HG03565 (cell line): ENCODE results near the gene MAPKBP1.

ENCODE experiments used
- ATAC-seq: cut with Tn5 transposase; IDR thresholded peaks from one replicate; pipeline ENCODE4 v1.9.1; 2021; ENCODE audit warnings: mild to moderate bottlenecking, moderate library complexity; ENCODE audit not compliant: unreplicated experiment

The MAPKBP1 gene

DNA sequence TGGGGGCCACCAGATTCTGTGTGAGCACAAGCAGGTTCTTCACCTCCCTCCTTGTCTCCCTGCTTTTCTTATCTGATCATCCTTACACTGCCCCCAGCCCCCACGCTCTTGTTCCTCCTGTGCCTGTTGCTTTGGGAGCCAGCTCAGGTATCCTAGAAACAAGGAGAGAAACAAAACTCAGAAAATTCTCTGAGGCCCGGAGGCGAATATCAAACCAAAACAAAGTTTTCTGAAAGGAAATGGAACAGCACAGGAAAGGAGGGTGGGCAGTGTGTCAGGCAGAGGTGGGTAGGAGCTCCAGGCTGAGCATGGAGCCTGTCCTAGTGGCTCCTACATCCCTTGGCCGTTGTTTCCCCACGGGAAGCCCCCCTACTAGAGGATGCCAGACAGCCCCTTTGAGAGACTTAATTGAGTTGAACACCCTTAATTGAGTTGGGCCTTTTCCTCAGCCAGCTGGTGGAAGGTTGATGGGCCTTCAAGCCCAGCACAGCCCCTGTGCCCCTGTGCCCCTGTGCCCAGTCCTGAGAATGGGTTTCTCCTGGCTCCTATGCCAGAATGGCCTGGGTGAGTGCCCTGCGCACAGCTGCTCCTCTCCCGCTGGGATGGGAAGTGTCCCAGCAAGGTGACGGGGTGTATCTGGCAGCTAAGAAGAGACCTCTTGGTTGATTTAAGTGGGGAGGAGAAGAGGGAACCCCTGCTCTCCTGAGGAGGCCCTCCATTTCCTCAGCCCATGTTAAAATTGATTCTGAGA, 30.8 kb downstream of the MAPKBP1 start:
- ATAC-seq, result no peak

DNA sequence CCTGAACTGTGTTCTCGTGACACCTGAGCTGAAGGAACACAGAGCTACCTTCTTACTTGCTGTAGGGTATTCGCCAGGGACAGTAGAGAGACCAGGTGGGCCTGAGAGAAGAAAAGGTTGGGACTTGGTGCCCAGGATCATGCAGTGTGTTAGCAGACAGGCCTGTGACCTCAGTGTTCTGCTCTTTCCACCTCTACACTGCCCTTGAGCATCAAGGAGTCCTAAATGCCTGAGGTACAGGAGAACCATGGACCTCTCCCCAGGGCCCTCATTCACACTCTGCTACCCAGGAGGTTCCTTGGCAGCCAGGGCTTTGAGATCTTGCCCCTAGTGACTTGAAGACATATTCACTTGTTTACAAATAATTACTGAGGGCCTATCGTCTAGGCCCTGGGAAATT, 31.4 kb downstream of the MAPKBP1 start:
- ATAC-seq, result no peak

DNA sequence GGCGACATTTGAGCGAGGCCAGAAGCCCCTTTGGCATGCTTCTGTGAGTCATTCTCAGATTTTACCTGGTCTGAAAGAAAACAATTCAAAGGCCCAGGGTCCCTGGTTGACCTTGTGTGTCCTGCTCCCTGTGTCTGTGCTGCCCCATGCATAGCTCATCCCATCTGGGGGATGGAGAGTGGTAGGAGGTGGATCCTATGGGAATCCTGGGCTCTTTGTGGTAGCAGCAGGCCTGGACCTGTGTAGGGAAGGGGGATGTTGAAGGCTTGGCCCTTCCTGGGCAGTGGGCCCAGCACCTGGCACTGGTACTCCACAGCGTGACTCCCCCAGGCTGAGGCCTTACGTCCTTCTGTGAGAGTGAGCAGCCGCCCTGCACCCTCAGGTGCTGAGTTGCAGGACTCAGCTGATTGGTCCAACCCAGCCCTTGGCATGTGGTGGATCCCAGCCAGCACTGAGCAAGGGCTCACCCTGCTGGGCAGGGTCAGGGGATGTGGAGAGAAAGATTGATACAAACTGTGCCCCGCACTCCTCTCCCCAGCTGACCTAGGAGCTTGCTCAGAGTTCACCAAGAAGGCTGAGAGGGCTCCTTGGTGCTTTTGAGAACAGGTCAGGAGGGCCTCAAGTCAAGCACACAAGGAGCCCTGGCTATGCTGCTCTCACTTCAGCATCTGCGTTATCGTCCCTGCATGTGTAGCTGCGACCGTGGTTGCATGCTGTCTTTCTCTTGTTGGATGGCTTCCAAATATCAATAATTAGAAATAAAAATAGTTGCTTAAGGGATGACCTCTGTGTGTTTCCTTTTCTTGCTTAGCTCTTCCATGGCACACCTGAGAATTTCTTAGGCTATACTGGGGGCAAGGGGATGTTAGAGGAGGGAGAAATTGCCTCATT, 32.3 kb downstream of the MAPKBP1 start:
- no peak for ATAC-seq

DNA sequence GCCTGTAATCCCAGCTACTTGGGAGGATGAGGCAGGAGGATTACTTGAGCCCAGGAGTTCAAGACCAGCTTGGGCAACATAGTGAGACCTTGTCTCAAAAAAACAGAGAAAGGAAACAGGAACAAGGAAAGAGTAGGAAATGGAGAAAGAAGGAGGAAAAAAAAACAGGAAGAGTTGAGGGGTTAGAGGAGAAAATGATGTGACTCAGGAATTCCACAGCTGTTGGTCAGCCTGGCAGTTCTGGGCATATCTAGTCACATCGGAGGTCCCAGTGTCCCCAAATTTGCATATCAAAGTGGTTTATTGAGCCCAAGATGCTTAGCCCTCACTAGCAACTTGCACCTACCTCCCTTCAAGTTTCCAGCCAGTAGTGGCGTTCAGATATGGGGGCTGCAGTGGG, 34.8 kb downstream of the MAPKBP1 start:
- no peak for ATAC-seq

DNA sequence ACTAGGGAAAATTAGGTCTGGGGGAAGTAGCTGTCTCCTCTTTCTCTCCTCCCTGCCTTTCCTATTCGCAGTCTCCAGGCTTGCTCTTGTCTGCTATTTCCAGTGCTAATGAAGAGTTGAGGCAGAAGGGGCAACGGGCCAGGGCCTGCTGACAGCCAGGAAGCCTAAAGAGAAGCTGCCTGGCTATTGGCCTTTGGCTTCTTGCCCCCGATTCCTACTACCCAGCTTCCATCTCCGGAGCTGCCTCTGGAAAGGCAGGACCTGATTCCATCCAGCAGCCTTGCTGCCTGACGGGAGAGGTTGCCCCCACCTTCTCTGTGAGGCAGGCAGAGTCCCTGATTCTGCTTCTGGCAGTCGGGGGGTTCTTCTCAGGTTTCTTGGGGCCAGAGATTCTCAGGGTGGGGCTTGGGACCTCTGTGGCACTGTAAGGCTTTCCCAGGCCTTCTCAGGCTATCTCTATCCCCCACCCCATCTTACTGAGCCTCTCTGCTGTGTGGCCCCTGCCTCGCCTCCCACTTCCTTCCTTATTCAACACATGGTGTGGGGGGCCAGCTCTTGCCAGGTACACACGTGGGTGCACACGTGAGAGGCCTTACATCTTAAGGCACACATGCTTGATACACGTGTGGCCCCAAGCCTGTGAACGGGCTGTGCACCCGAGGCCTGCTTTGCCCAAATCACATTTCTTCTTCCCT, 35.4 kb downstream of the MAPKBP1 start:
- no peak for ATAC-seq

DNA sequence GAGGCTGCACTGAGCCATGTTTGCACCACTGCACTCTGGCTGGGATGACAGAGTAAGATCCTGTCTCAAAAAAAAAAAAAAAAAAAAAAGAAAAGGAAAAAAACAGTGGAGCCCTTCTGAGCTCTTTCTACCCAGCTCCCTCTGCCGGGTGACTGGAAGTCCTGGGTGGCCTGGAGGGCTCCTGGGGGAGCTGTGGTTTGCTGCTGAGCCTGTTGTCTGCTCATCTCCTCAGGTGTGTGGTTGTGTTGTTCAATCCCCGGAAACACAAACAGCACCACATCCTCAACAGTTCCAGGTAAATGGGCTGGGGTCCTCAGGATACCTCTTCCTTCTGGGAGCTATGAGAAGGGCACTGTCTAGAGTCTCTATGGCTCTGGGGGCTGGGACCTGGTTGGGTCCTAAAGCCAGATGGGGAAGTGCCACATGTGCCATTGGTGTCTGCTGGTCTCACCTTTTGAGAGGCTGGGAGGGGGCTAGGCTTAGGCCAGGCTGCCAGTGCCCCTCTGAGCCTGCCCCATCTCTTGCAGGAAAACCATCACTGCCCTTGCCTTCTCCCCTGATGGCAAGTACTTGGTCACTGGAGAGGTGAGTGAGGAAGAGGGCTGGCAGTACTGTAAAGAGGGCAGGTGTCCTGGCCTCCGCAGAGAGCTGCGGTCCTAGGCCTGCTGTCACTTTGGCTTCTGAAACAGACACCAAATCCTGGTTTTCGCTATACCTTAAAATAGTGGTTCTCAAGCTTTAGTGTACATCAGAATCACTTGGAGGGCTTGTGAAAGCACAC, 36.6 kb downstream of the MAPKBP1 start:
- ATAC-seq, result no peak

DNA sequence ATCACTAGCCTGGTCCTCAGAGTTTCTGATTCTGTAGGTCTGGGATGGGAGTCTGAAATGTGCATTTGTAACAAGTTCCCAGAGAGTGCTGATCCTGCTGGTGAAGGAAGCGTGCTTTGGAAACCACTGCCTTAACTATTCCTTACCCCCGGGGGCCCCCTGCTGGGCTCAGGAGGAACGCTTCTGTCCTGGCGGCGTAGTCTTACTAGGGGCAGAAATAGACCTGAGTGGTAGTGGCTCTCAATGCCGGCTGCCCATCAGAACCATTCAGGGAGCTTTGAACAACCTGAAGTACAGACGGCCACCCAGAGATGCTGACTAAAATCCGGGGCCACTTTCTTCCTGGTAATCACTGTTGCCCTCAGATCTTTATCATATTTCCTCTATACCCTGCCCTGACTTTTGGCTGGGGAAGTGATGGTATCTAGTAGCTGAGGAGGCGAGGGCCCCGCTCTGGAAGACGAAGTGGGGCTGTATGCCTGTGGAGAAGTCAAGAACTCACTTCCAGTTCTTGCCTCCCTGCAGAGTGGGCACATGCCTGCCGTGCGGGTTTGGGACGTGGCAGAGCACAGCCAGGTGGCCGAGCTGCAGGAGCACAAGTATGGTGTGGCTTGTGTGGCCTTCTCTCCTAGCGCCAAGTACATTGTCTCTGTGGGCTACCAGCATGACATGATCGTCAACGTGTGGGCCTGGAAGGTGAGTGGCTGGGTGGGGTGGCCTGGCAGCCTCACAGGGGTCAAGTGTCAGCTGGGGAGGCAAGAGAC, 37.3 kb downstream of the MAPKBP1 start:
- ATAC-seq, result no peak

DNA sequence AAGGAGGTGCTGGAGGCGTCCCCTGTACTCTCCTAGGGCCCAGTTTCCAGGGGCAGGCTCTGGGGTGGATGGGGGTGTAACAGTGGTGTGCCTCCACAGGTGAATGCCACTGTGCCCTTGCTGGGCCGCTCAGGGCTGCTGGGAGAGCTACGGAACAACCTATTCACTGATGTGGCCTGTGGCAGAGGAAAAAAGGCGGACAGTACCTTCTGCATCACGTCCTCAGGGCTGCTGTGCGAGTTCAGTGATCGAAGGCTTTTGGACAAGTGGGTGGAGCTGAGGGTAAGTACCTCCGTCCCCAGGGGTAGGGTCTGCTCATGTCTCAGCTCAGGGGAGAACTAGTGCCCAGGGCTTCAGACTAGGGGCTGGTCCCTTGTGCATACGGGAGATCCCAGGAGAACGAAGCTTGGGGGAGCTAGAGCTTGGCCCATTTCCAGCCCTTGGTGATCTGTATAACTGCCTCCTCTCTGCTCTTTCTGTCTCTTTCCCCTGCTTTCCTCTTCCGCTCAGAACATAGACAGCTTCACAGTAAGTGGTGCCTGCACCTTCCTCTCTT, 38.6 kb downstream of the MAPKBP1 start:
- ATAC-seq, result no peak

DNA sequence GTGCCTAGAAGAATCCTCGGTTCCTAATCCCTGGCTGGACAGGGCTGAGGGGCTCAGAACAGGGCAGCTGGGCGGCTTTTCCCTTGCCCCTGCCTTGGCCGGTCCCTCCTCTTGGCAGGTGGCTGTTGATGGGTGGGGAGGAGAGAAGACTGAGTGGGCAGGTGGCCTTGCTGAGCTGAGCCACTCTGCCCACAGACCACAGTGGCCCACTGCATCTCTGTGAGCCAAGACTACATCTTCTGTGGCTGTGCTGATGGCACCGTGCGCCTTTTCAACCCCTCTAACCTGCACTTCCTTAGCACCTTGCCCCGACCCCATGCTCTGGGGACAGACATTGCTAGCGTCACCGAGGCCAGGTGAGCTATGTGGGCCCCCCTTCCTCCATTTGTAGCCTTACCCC, 39.1 kb downstream of the MAPKBP1 start:
- ATAC-seq, result no peak

DNA sequence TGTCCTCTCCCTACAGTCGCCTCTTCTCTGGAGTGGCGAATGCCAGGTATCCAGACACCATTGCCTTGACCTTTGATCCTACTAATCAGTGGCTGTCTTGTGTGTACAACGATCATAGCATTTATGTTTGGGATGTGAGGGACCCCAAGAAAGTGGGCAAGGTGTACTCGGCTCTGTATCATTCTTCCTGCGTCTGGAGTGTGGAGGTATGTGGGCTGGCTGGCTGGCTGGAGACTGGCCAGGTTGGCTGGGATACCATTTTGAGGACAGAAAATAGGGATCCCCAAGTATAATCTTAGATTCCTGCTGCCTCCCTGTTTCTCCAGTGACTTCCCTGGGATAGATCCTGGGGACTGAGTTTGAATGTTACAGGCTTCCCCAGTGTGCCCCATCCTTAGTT, 40.2 kb downstream of the MAPKBP1 start:
- no peak for ATAC-seq

DNA sequence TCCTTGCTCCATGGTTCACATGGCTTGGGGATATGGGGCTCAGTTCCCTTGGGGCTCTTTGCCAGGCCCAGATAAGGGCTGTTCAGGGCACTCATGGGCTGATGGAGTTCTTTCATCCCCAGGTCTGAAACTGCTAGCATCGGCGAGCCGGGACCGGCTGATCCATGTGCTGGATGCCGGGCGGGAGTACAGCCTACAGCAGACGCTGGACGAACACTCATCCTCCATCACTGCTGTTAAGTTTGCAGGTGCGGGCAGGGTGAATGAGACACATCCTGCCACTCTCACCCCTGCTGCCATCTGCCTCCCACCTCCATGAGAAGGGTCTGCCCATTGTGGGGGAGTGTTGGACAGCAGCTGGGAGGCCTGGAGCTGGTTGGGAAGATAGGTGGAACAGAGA, 42.5 kb downstream of the MAPKBP1 start:
- no peak for ATAC-seq

DNA sequence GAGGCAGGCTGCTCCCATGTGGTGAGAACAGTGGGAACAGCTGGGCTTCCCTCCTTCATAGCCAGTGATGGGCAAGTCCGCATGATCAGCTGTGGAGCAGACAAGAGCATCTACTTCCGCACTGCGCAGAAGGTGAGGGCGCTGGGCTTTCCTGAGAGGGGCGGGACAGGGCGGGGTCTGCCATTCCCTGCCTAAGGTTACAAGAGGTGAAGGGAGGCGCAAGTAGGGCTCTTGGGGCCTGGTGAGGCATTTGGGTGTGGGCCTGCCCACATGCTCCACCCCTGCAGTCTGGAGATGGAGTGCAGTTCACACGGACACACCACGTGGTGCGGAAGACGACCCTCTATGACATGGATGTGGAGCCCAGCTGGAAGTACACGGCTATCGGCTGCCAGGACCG, 43.0 kb downstream of the MAPKBP1 start:
- ATAC-seq, result no peak

DNA sequence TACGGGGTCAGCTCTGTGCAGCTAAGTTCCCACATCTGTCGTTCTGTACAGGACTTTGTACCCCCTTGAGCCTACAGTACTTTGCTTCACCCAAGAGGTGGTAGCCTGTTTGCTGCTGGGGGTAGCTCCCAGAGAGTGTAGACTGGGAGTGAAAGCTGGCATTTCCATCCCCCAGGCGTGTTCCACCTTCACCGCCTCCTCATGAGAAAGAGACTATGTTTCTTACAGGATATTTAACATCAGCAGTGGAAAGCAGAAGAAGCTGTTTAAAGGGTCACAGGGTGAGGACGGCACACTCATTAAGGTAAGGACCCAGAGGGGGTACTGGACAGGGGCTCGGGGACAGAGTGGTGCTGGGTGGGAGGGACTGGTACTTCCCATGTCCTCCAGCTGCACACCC, 43.5 kb downstream of the MAPKBP1 start:
- no peak for ATAC-seq

DNA sequence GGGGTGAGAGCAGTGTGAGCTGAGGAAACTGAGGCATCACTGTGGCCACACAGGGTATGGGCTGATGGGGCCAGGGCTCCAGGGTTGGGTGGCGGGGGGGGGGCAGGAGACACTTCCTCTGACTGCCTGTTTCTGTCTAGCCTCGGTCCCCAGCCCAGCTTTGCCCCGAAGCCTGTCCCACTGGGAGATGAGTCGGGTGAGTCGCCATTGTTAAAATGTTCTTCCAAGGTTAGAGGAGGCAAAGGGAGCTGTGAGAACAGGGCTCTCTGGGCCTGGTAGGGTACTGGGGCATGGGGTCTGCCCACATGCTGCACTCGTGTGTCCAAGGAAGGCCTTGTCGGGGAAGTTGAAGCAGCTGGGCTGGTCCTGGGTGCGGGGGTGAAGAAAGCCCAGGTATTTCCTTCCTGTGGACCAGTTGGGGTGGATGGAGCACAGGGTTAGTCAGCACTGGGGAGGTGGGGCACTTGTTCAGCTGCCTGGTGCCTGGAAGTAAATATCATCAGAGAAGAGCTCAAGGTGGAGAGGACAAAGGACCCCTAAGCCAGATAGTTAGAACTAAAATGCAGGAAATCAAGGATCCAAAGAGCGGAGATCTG, 45.3 kb downstream of the MAPKBP1 start:
- no peak for ATAC-seq

DNA sequence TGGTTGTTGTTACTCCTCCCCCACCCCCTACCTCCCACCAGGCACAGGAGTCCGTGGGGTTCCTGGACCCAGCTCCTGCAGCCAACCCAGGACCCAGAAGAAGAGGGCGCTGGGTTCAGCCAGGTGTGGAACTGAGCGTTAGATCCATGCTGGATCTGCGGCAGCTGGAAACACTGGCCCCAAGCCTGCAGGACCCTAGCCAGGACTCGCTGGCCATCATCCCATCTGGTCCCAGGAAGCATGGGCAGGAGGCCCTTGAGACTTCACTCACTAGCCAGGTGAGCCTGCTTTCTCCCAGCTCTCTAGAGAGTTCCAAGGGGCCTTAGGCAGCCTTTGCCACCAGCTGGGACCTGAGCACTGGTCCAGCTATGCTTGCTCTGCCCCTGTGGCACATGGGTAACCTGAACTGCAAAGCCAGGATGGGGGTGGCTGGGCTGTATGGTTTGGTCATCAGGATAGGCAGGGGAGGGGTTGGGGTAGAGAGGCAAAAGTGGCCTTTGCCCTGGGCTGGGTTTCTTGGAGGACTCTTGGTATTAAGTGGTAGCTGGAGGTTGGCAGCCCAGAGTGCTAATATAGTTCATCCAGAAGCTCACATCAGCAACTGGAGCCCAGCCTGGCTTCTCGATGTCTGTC, 46.6 kb downstream of the MAPKBP1 start:
- no peak for ATAC-seq

DNA sequence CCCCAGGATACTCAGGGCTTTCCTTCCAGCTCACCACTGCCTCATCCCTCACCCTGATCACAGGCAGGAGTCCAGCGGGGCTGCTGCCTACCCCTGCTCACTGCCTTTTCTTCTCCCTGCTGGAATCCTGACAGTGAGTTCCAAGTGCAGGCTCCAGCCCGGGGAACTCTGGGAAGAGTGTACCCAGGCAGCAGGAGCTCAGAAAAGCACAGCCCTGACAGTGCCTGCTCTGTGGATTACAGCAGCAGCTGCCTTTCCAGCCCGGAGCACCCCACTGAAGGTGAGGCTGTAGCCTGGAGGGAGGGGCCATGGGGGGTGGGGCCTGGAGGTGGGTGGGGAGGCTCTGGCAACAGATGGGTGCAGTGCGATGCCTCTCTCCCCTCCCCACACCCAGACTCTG, 47.5 kb downstream of the MAPKBP1 start:
- ATAC-seq, result no peak

DNA sequence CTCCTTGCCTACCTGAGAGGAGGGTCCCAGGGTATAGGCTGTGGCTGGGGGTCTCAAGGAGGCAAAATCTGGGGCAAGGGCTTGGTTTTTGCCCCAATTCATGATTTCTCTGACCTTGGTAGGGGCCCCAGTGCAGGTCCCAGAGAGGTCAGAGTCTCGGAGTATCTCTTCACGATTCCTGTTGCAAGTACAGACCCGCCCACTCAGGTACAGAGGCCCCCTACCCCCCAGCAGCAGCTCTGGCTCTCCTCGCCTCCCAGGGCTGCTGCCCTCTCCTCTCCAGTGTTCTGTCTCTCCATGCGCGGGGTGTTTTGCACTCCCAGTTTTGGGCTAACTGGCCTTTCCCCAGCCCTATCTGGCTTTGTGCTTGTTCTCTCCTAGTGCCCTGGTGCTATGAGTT, 48.2 kb downstream of the MAPKBP1 start:
- ATAC-seq, result no peak

DNA sequence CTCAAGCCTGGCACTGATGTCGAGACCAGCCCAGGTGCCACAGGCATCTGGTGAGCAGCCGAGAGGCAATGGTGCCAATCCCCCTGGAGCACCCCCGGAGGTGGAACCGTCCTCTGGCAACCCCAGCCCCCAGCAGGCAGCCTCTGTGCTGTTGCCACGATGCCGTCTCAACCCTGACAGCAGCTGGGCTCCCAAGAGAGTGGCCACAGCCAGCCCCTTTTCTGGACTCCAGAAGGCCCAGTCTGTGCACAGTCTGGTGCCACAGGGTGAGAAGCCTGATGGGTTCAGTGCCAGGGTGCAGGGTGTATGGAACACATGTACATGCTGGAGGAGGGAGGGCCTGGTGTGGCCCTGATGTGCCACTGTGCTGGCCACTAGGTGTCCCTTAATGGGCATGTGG, 48.7 kb downstream of the MAPKBP1 start:
- no peak for ATAC-seq

DNA sequence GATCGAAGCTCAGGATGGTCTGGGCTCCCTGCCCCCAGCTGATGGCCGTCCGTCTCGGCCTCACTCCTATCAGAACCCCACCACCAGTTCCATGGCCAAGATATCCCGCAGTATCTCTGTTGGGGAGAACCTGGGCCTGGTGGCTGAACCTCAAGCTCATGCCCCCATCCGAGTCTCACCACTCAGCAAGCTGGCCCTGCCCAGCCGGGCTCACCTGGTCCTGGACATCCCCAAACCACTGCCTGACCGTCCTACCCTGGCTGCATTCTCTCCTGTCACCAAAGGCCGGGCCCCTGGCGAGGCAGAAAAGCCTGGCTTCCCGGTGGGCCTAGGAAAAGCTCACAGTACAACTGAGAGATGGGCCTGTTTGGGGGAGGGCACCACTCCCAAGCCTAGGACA, 49.2 kb downstream of the MAPKBP1 start:
- no peak for ATAC-seq
